Suprapubic skin (tissue), 3 donors: ENCODE results near the gene MUSTN1.

ENCODE experiments used
- CTCF ChIP-seq, 2 donors: fragments of 200-600 bp in 1 of 2; fragments of 450-650 bp in 1 of 2; sonication (generic) in 1 of 2; IDR thresholded peaks; one replicate each; pipeline ENCODE4 v1.5.1; 2016 to 2019; ENCODE audit warnings: antibody characterized with exemption in 2 of 2, mild to moderate bottlenecking in 1 of 2, moderate library complexity in 1 of 2
- POLR2A ChIP-seq, 2 donors: fragments of 450-650 bp; IDR thresholded peaks; one replicate each; pipeline ENCODE4 v1.6.1; 2017; ENCODE audit warnings: antibody characterized with exemption in 2 of 2, mild to moderate bottlenecking in 2 of 2, moderate library complexity in 2 of 2

DNA sequence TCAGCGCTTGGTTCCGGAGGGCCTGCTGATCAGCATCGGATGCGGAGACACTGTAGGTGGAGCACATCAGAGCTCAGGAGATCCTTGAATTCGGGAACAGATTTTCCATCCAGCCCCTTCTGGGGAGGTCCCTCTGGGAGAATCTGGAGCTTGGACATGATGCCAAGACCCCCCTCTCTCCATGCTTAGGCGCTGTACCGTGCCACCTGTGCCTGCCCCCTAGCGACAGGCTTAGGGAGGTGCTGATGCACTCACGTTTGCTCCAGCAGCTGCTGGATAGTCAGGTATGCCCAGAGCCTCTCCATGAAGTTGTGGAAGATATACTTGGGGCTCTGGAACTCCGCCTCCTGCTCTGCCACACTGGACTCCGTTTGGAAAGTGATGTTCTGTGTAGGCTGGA is 14.1 kb downstream of the MUSTN1 start:
- TF ChIP-seq CTCF (IDR thresholded peaks at IDR 0.05) (peak in 1 of 2 donors; percentile 55), POLR2A (IDR thresholded peaks at IDR 0.05) (no peak)
